GM23338 (cell line): ENCODE data around the gene ANAPC2.

ENCODE experiments used
- CREB1 ChIP-seq: fragments of 250-450 bp; sonication (Bioruptor Pico); IDR thresholded peaks from 2 replicates; pipeline ENCODE4 v1.5.0; 2020; ENCODE audit warnings: low read depth, mild to moderate bottlenecking, moderate library complexity
- CTCF ChIP-seq, 2 experiments: fragments of 200-600 bp in 1 of 2; sonication (generic) in 1 of 2; conservative IDR thresholded peaks; 2 replicates each; pipeline versions ENCODE4 v1.5.1 to v1.6.1; 2016 to 2017; ENCODE audit warnings: antibody characterized with exemption in 2 of 2, low read depth in 2 of 2, mild to moderate bottlenecking in 2 of 2, moderate library complexity in 1 of 2
- EZH2 ChIP-seq: fragments of 200-600 bp; sonication (generic); IDR thresholded peaks from one replicate; pipeline ENCODE4 v1.8.0; 2017; ENCODE audit warnings: antibody characterized with exemption, mild to moderate bottlenecking, low read depth; ENCODE audit not compliant: unreplicated experiment
- EZH2phosphoT487 ChIP-seq: fragments of 200-600 bp; sonication (generic); IDR thresholded peaks from one replicate; pipeline ENCODE4 v1.8.1; 2018; ENCODE audit warnings: antibody characterized with exemption; ENCODE audit not compliant: unreplicated experiment
- JUNB ChIP-seq: IDR thresholded peaks from one replicate; pipeline ENCODE4 v1.6.1; 2016; ENCODE audit warnings: antibody characterized with exemption; ENCODE audit not compliant: unreplicated experiment
- NANOG ChIP-seq: IDR thresholded peaks from 2 replicates; pipeline ENCODE4 v1.6.1; 2016; ENCODE audit warnings: antibody characterized with exemption, borderline replicate concordance
- POLR2AphosphoS5 ChIP-seq: IDR thresholded peaks from 2 replicates; pipeline ENCODE4 v1.6.1; 2016; ENCODE audit warnings: antibody characterized with exemption, low read depth
- REST ChIP-seq: IDR thresholded peaks from one replicate; pipeline ENCODE4 v1.6.1; 2018; ENCODE audit warnings: antibody characterized with exemption; ENCODE audit not compliant: unreplicated experiment
- STAT1 ChIP-seq: IDR thresholded peaks from one replicate; pipeline ENCODE4 v1.6.1; 2016; ENCODE audit warnings: antibody characterized with exemption; ENCODE audit not compliant: unreplicated experiment
- ZNF114 ChIP-seq: fragments of 250-450 bp; sonication (Bioruptor Pico); IDR thresholded peaks from 2 replicates; pipeline ENCODE4 v1.5.0; 2020; ENCODE audit warnings: mild to moderate bottlenecking, moderate library complexity
- ZNF331 ChIP-seq: fragments of 250-450 bp; sonication (Bioruptor Pico); IDR thresholded peaks from 2 replicates; pipeline ENCODE4 v1.5.0; 2020; ENCODE audit warnings: low read depth, mild to moderate bottlenecking, moderate library complexity
- ZNF462 ChIP-seq: fragments of 250-450 bp; sonication (Bioruptor Pico); IDR thresholded peaks from 2 replicates; pipeline ENCODE4 v1.5.0; 2020; ENCODE audit warnings: mild to moderate bottlenecking, moderate library complexity

GRCh38 chr9:137158625-137159024 is 29.7 kb downstream of the ANAPC2 start:
- no peak for TF ChIP-seq CTCF (conservative IDR thresholded peaks at IDR 0.05; ENCODE audit: low read depth in 2 of 2)
- no peak for TF ChIP-seq POLR2AphosphoS5
- no peak for TF ChIP-seq EZH2phosphoT487
- no peak for TF ChIP-seq EZH2
- no peak for TF ChIP-seq CREB1
- TF ChIP-seq REST, result no peak
- no peak for TF ChIP-seq ZNF462 (CRISPR knock-in tag)
- no peak for TF ChIP-seq JUNB
- no peak for TF ChIP-seq ZNF114 (CRISPR knock-in tag)
- no peak for TF ChIP-seq NANOG
- no peak for TF ChIP-seq ZNF331 (CRISPR knock-in tag)
- no peak for TF ChIP-seq STAT1
